GM06990 (cell line): ENCODE data around the gene RESP18.

Experiments used
- DNase-seq: peaks from one replicate; pipeline ENCODE4 v3.0.0-alpha.2; 2011; ENCODE audit not compliant: insufficient read length; ENCODE audit errors: extremely low read depth
- H3K27me3 ChIP-seq: replicated peaks from 2 replicates; pipeline ENCODE4 v1.6.0; 2011; ENCODE audit warnings: low read length; ENCODE audit not compliant: control insufficient read depth, insufficient read depth
- H3K36me3 ChIP-seq: 2 replicates; pipeline ENCODE4 v1.5.1; 2011; ENCODE audit warnings: low read length; ENCODE audit not compliant: control insufficient read depth, insufficient read depth
- H3K4me3 ChIP-seq: replicated peaks from 2 replicates; pipeline ENCODE4 v1.5.1; 2011; ENCODE audit warnings: low read depth, mild to moderate bottlenecking, control low read depth, low read length
- CTCF ChIP-seq: IDR thresholded peaks from 2 replicates; pipeline ENCODE4 v1.5.1; 2011; ENCODE audit warnings: low read length, control low read depth, mild to moderate bottlenecking, inconsistent platforms; ENCODE audit not compliant: insufficient read depth, poor library complexity, severe bottlenecking

The RESP18 gene

GRCh38 chr2:219354582-219354981 lies 22.0 kb upstream of the RESP18 start:
- H3K27me3 ChIP-seq: no peaks in the 10 kb centered on the region; the same call in 1 of the 2 replicates
- no peak for DNase-seq

GRCh38 chr2:219353129-219353528 lies 20.6 kb upstream of the RESP18 start:
- no peak overlapping the region for H3K4me3 ChIP-seq
- no peaks in the 10 kb centered on the region for H3K36me3 ChIP-seq
- no peak for DNase-seq
- H3K27me3 ChIP-seq: no peaks in the 10 kb centered on the region; the same call in 1 of the 2 replicates
- TF ChIP-seq CTCF: no peak

More at GRCh38 chr2:219354582-219354981, 22.0 kb upstream of the RESP18 start:
- no peak for TF ChIP-seq CTCF
- H3K4me3 ChIP-seq: no peak overlapping the region
- H3K36me3 ChIP-seq: no peaks in the 10 kb centered on the region

GRCh38 chr2:219352448-219353023 lies 20.0 kb upstream of the RESP18 start:
- Histone ChIP-seq H3K27me3 (no peaks in the 10 kb centered on the region; the same call in 1 of the 2 replicates), H3K4me3 (no peak overlapping the region), H3K36me3 (no peaks in the 10 kb centered on the region)
- DNase-seq: no peak
- TF ChIP-seq CTCF: peak; percentile 66

- no peak for DNase-seq
- no peak for TF ChIP-seq CTCF
- Histone ChIP-seq H3K36me3 (no peaks in the 10 kb centered on the region), H3K4me3 (no peak overlapping the region), H3K27me3 (no peaks in the 10 kb centered on the region; the same call in 1 of the 2 replicates)
These were observed 18.2 kb upstream of the RESP18 start for GRCh38 chr2:219350710-219351221.

- H3K4me3 ChIP-seq: no peak overlapping the region
- H3K36me3 ChIP-seq: no peaks in the 10 kb centered on the region
- no peak for TF ChIP-seq CTCF
- no peaks in the 10 kb centered on the region; the same call in 1 of the 2 replicates for H3K27me3 ChIP-seq
- no peak for DNase-seq
These were observed 17.7 kb upstream of the RESP18 start for GRCh38 chr2:219350215-219350614.
